ENCODE measurements around the gene SYT14.

DNA sequence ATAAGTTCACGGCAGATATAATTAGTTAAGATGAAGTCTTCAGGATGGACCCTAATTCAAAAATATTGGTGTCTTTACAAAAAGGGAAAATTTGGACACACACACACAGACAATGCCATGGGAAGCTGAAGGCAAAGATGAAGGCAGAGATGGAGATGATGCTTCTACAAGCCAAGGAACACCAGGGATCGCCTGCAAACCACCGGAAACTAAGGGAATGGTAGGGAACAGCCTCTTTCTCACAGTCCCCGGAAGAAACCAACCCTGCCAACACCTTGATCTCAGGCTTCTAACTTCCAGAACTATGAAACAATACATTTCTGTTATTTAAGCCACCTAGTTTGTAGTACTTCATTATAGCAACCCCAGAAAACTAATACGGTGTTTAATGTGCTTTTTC, 279.5 kb downstream of the SYT14 start:
- TF ChIP-seq, protein P1, sequence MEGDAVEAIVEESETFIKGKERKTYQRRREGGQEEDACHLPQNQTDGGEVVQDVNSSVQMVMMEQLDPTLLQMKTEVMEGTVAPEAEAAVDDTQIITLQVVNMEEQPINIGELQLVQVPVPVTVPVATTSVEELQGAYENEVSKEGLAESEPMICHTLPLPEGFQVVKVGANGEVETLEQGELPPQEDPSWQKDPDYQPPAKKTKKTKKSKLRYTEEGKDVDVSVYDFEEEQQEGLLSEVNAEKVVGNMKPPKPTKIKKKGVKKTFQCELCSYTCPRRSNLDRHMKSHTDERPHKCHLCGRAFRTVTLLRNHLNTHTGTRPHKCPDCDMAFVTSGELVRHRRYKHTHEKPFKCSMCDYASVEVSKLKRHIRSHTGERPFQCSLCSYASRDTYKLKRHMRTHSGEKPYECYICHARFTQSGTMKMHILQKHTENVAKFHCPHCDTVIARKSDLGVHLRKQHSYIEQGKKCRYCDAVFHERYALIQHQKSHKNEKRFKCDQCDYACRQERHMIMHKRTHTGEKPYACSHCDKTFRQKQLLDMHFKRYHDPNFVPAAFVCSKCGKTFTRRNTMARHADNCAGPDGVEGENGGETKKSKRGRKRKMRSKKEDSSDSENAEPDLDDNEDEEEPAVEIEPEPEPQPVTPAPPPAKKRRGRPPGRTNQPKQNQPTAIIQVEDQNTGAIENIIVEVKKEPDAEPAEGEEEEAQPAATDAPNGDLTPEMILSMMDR (IDR thresholded peaks at IDR 0.05), result no peak
- TF ChIP-seq POLR2AphosphoS5 (IDR thresholded peaks at IDR 0.05) (no peak), EP300 (IDR thresholded peaks at IDR 0.05) (no peak)
